SK-N-SH treated with all-trans-retinoic acid at 6 μM for 48 hours (cell line): ENCODE measurements around the gene ST6GALNAC3.

Source experiments
- ARNTL ChIP-seq: fragments of 450-650 bp; formaldehyde crosslinking; IDR thresholded peaks from 2 replicates; pipeline ENCODE4 v1.5.0; 2020; ENCODE audit warnings: low read depth, mild to moderate bottlenecking, moderate library complexity, borderline replicate concordance
- BACH2 ChIP-seq: fragments of 250-450 bp; sonication (Bioruptor Pico); IDR thresholded peaks from 2 replicates; pipeline ENCODE4 v1.9.0; 2021; ENCODE audit warnings: mild to moderate bottlenecking, borderline replicate concordance
- GLIS3 ChIP-seq: fragments of 250-450 bp; sonication (Bioruptor Pico); IDR thresholded peaks from 2 replicates; pipeline ENCODE4 v1.5.0; 2020; ENCODE audit warnings: mild to moderate bottlenecking, moderate library complexity
- ISL1 ChIP-seq: fragments of 250-450 bp; sonication (Bioruptor Pico); IDR thresholded peaks from 2 replicates; pipeline ENCODE4 v2.1.2; 2022; ENCODE audit warnings: mild to moderate bottlenecking, moderate library complexity
- OSR1 ChIP-seq: fragments of 250-450 bp; sonication (Bioruptor Pico); IDR thresholded peaks from 2 replicates; pipeline ENCODE4 v1.8.0; 2022; ENCODE audit warnings: moderate library complexity, mild to moderate bottlenecking, inconsistent platforms
- RARB ChIP-seq: fragments of 250-450 bp; sonication (Bioruptor Pico); IDR thresholded peaks from 2 replicates; pipeline ENCODE4 v1.8.0; 2021; ENCODE audit warnings: mild to moderate bottlenecking, moderate library complexity
- TCF4 ChIP-seq: fragments of 250-450 bp; sonication (Bioruptor Pico); IDR thresholded peaks from 2 replicates; pipeline ENCODE4 v1.8.0; 2021; ENCODE audit warnings: mild to moderate bottlenecking, moderate library complexity, borderline replicate concordance
- ZFP3 ChIP-seq: fragments of 250-450 bp; sonication (Bioruptor Pico); IDR thresholded peaks from 2 replicates; pipeline ENCODE4 v1.5.0; 2020; ENCODE audit warnings: mild to moderate bottlenecking, moderate library complexity
- ZFP30 ChIP-seq: fragments of 450-650 bp; formaldehyde crosslinking; IDR thresholded peaks from 2 replicates; pipeline ENCODE4 v1.5.0; 2022; ENCODE audit warnings: mild to moderate bottlenecking, moderate library complexity
- ZNF8 ChIP-seq: fragments of 450-650 bp; formaldehyde crosslinking; IDR thresholded peaks from 2 replicates; pipeline ENCODE4 v1.5.0; 2020; ENCODE audit warnings: mild to moderate bottlenecking, moderate library complexity
- TF ChIP-seq, protein P1 (sequence below): fragments of 250-450 bp; sonication (Bioruptor Pico); IDR thresholded peaks from 2 replicates; pipeline ENCODE4 v1.8.0; 2020; ENCODE audit warnings: mild to moderate bottlenecking, moderate library complexity, borderline replicate concordance

DNA sequence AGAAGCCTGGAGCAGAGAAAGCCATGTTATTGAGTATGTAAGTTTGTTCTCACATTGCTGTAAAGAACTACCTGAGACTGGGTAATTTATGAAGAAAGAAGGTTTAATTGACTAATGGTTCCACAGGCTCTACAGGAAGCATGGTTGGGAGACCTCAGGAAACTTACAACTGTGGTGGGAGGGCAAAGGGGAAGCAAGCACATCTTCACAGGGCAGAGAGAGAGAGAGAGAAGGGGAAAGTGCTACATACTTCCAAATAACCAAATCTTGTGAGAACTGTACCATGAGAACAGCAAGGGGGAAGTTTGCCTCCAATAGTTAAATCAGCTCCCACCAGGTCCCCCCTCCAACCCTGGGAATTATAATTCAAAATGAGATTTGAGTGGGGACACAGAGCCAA is 302.7 kb downstream of the ST6GALNAC3 start:
- TF ChIP-seq GLIS3 (no peak), ZFP30 (no peak), ARNTL (CRISPR knock-in tag) (no peak), TCF4 (CRISPR knock-in tag) (no peak), OSR1 (CRISPR knock-in tag) (no peak), BACH2 (no peak), ZNF8 (CRISPR knock-in tag) (no peak), ISL1 (CRISPR knock-in tag) (no peak), RARB (no peak), ZFP3 (CRISPR knock-in tag) (no peak)
- TF ChIP-seq, protein P1, sequence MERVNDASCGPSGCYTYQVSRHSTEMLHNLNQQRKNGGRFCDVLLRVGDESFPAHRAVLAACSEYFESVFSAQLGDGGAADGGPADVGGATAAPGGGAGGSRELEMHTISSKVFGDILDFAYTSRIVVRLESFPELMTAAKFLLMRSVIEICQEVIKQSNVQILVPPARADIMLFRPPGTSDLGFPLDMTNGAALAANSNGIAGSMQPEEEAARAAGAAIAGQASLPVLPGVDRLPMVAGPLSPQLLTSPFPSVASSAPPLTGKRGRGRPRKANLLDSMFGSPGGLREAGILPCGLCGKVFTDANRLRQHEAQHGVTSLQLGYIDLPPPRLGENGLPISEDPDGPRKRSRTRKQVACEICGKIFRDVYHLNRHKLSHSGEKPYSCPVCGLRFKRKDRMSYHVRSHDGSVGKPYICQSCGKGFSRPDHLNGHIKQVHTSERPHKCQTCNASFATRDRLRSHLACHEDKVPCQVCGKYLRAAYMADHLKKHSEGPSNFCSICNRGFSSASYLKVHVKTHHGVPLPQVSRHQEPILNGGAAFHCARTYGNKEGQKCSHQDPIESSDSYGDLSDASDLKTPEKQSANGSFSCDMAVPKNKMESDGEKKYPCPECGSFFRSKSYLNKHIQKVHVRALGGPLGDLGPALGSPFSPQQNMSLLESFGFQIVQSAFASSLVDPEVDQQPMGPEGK (CRISPR knock-in tag) = no peak
